Neutrophil (primary cell): Measurements from ENCODE around the gene C4orf54.

Experiments used
- H3K27ac ChIP-seq: fragments of 200-600 bp; sonication (generic); 2 replicates; pipeline ENCODE4 v1.5.1; 2016; ENCODE audit warnings: mild to moderate bottlenecking, moderate library complexity
- H3K27me3 ChIP-seq: fragments of 200-600 bp; sonication (generic); 2 replicates; pipeline ENCODE4 v1.6.0; 2016; ENCODE audit warnings: mild to moderate bottlenecking
- H3K36me3 ChIP-seq: fragments of 200-600 bp; sonication (generic); 2 replicates; pipeline ENCODE4 v1.5.1; 2017
- H3K4me1 ChIP-seq, 2 experiments: fragments of 200-600 bp in 1 of 2; sonication (generic) in 1 of 2; 1 replicate in 1 of 2; 2 replicates in 1 of 2; pipeline versions ENCODE4 v1.5.1 to v1.6.1; 2013 to 2016; ENCODE audit warnings: low read depth in 1 of 2, low read length in 1 of 2, mild to moderate bottlenecking in 1 of 2, moderate library complexity in 1 of 2; ENCODE audit not compliant: control insufficient read depth in 1 of 2, insufficient read depth in 1 of 2
- H3K4me3 ChIP-seq, 2 experiments: fragments of 200-600 bp in 1 of 2; sonication (generic) in 1 of 2; 1 replicate in 1 of 2; 2 replicates in 1 of 2; pipeline ENCODE4 v1.5.1; 2013 to 2016; ENCODE audit warnings: low read depth in 1 of 2, low read length in 1 of 2, mild to moderate bottlenecking in 1 of 2, moderate library complexity in 1 of 2
- H3K9me3 ChIP-seq: fragments of 200-600 bp; sonication (generic); 2 replicates; pipeline ENCODE4 v1.5.1; 2016
- CTCF ChIP-seq: fragments of 200-600 bp; sonication (generic); IDR thresholded peaks from 2 replicates; pipeline ENCODE4 v1.5.1; 2016; ENCODE audit warnings: antibody characterized with exemption

Gene C4orf54

GRCh38 chr4:99657798-99658197, at the start of gene C4orf54:
C4orf54 (minus strand) TSS chr4:99657828; CDS start chr4:99654648, 3,180 bp downstream.
- H3K27ac ChIP-seq = no peak within 1 kb of the TSS
- no peaks in the 10 kb centered on the region for H3K9me3 ChIP-seq
- no peaks in the 10 kb centered on the region for H3K36me3 ChIP-seq
- TF ChIP-seq CTCF = no peak
- no peak within 1 kb of the TSS for H3K4me3 ChIP-seq
- H3K4me1 ChIP-seq = no peaks in the 10 kb centered on the region
- H3K27me3 ChIP-seq = no peaks in the 10 kb centered on the region

GRCh38 chr4:99705891-99706290, 48.3 kb upstream of the C4orf54 start:
- Histone ChIP-seq H3K27ac (no peak overlapping the region), H3K4me1 (no peaks in the 10 kb centered on the region), H3K27me3 (no peaks in the 10 kb centered on the region), H3K9me3 (no peaks in the 10 kb centered on the region), H3K4me3 (no peak overlapping the region), H3K36me3 (no peaks in the 10 kb centered on the region)
- TF ChIP-seq CTCF = no peak

- no peak for TF ChIP-seq CTCF
These were observed 39.2 kb upstream of the C4orf54 start for GRCh38 chr4:99696801-99697200.

GRCh38 chr4:99693140-99693539, 35.5 kb upstream of the C4orf54 start:
- no peak overlapping the region for H3K4me3 ChIP-seq
- no peaks in the 10 kb centered on the region for H3K4me1 ChIP-seq
- no peaks in the 10 kb centered on the region for H3K36me3 ChIP-seq
- no peak for TF ChIP-seq CTCF
- H3K27me3 ChIP-seq = no peaks in the 10 kb centered on the region
- no peaks in the 10 kb centered on the region for H3K9me3 ChIP-seq
- no peak overlapping the region for H3K27ac ChIP-seq

More at GRCh38 chr4:99696801-99697200, 39.2 kb upstream of the C4orf54 start:
- H3K27ac ChIP-seq = no peak overlapping the region
- no peaks in the 10 kb centered on the region for H3K4me1 ChIP-seq
- no peak overlapping the region for H3K4me3 ChIP-seq
- no peaks in the 10 kb centered on the region for H3K9me3 ChIP-seq
- H3K36me3 ChIP-seq = no peaks in the 10 kb centered on the region
- no peaks in the 10 kb centered on the region for H3K27me3 ChIP-seq

GRCh38 chr4:99690990-99691389, 33.4 kb upstream of the C4orf54 start:
- Histone ChIP-seq H3K9me3 (no peaks in the 10 kb centered on the region), H3K27me3 (no peaks in the 10 kb centered on the region), H3K36me3 (no peaks in the 10 kb centered on the region), H3K4me1 (no peaks in the 10 kb centered on the region), H3K27ac (no peak overlapping the region), H3K4me3 (no peak overlapping the region)
- TF ChIP-seq CTCF = no peak

GRCh38 chr4:99690472-99690871, 32.8 kb upstream of the C4orf54 start:
- no peak for TF ChIP-seq CTCF
- H3K27me3 ChIP-seq = no peaks in the 10 kb centered on the region

More at GRCh38 chr4:99690472-99690871, 32.8 kb upstream of the C4orf54 start:
- Histone ChIP-seq H3K9me3 (no peaks in the 10 kb centered on the region), H3K27ac (no peak overlapping the region), H3K4me3 (no peak overlapping the region), H3K4me1 (no peaks in the 10 kb centered on the region), H3K36me3 (no peaks in the 10 kb centered on the region)
